T-helper 2 cell treated with Interferon-gamma antibody and Interleukin-4, amounts not matched to agents 100 ng/mL and 5 ng/mL, for 36 hours (primary cell): ENCODE results near the gene ILF2. TPM values are rescaled to one million over a fixed set of nuclear protein-coding genes. Genes with fewer than 3 reads are reported as not detected.
"Not testable (repeated sequence)": the region's sequence is repeated elsewhere in the genome, so short reads cannot be mapped to it uniquely, and the experiment has no call there.

Source experiments
- intact Hi-C: fragments of 100-400 bp; cut with micrococcal nuclease; formaldehyde crosslinking; loops from one replicate; pipeline ENCODE4 v1.15.1; 2023
- total RNA-seq: library from RNA; stranded (reverse); gene quantifications from 2 replicates; pipeline ENCODE4 v1.2.3, GENCODE V29; 2022

ILF2 gene
- total RNA-seq = 225 and 226 TPM in 2 replicates

DNA sequence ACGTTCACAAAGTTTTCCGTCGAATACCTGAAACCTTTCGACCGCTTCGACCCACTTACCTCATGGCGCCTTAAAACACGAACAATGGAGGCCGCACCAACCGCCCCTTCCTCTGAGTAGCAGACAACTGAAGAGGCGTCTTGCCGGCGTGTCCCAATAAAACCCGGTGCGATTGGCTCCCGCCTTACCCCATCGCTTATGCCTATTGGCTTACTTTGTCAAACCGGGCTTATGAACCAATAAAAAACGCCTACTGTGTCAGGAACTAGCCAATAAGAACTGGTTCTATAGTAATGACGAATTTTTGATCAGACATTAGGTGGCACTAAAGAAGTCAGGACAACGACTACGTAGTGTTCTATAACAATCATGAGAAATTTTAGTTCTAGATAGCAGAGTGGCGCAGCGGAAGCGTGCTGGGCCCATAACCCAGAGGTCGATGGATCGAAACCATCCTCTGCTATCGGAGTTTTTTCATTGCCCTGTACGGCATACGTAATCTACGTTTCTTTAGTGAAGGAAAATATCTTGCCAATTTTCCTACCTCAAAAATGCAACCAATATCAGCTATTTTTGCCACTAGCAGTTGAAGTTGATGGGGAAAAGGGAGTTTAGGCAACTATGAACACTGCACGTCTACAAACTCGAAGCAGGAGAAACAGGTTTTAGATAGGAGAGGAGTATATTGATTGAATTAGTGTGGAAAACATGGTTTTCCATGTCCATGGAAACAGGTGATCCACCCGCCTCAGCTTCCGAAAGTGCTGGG is at the start of gene ILF2:
TSS of gene ILF2 (minus strand) at position 135 of the 769 bp plus-strand sequence. CDS start at position 64, 71 bp downstream.
- intact Hi-C loops = loop anchor here (1.0 to 10.0 kb wide), 8 partner anchors 13 to 656 kb away; partner anchors contain the start of genes ATP8B2, CHTOP, CREB3L4 and HAX1

DNA sequence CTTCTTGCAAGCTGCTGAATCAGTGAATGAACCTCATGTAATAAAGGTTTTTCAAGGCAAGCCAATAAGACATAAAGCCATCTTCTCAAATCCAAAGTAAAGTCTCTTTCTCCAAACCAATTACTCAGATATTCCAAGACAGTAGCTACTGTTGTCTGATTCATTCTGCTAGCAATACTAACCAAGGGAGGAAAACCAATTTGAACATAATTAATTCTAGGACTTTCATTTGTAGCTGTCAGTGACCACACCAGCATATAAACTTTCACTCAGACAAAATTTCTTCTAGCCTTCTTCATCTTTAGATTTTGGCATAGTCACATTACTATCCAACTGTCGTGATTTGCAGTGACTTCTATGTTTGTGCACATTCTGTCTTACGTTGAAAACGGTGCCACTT is 46.5 kb upstream of the ILF2 start:
- intact Hi-C loops = no loop called here

- intact Hi-C loops = not testable (repeated sequence)
Observed at GRCh38 chr1:153716211-153716610, 45.4 kb upstream of the ILF2 start.

GRCh38 chr1:153711026-153711425 is 40.2 kb upstream of the ILF2 start:
- intact Hi-C loops = no loop called here

- intact Hi-C loops = no loop called here
Observed at GRCh38 chr1:153705484-153705883, 34.7 kb upstream of the ILF2 start.

- intact Hi-C loops = loop anchor here (1.0 kb wide), 1 partner anchor 21 kb away; no protein-coding TSS in a partner anchor
Observed at GRCh38 chr1:153699768-153700167, 29.0 kb upstream of the ILF2 start.

GRCh38 chr1:153698923-153699714 is 28.3 kb upstream of the ILF2 start:
- intact Hi-C loops = no loop called here

GRCh38 chr1:153698020-153698922 is 27.5 kb upstream of the ILF2 start:
- intact Hi-C loops = no loop called here

DNA sequence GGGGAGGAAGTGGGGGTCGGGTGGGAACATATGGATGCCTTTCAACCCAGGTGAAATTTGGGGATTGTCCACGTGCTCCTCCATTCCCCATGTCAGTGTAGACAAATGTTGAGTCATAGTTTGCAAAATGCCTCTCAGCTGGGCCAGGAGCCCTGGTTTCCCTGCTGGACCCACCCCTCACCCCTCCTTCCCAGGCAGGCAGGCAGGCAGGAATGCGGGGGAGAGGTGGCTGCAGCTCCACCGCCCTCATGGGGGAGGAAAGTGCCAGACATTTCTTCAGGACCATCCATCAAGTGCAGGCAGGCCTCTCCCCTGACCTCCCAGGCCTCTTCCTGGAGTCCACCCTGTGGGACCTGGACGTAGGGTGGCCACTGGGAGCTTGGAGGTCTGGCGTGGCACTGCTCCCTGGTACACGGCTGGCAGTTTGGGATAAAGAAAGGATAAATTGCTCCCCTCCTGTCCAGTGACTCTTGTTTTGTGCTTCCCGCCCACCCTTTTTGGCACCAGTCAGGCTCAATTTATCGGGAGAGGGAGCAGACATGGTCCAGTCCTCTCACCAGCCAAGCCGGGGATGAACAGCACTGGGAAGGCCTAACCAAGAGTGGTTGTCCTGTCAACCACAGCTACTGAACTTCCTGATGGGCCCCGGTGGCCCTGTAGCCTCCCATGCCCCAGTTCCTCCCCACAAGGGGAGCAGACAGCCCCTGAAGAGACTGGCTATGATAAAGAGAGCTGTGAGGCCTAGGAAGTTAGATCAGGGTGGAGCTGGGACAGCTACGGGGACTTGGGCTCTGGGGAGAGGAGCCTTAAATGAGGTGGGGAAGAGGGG is 26.6 kb upstream of the ILF2 start:
- intact Hi-C loops = no loop called here

DNA sequence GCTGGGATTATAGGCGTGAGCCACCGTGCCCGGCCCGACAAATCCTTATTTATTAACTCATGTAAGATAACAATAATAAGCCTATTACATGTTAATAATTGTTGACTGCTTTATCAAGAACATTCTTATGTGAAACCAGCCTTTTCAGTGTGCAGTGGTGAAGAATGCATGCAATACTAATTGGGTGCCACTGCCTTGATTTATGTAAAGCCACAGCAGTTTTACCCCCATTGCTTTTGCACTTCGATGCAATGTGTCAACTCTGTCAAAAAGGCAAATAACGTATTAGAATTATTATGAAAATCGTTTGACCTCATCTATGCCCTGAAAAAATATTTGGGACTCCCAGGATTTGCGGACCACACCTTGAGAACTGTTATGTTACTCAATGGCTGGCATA is 25.9 kb upstream of the ILF2 start:
- intact Hi-C loops = no loop called here

DNA sequence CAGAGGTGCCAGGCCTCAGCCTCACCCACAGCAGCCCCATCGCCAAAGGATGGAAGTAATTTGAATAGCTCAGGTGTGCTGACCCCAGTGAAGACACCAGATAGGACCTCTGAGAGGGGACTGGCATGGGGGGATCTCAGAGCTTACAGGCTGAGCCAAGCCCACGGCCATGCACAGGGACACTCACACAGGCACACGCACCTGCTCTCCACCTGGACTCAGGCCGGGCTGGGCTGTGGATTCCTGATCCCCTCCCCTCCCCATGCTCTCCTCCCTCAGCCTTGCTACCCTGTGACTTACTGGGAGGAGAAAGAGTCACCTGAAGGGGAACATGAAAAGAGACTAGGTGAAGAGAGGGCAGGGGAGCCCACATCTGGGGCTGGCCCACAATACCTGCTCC is 22.7 kb upstream of the ILF2 start:
- intact Hi-C loops = no loop called here

DNA sequence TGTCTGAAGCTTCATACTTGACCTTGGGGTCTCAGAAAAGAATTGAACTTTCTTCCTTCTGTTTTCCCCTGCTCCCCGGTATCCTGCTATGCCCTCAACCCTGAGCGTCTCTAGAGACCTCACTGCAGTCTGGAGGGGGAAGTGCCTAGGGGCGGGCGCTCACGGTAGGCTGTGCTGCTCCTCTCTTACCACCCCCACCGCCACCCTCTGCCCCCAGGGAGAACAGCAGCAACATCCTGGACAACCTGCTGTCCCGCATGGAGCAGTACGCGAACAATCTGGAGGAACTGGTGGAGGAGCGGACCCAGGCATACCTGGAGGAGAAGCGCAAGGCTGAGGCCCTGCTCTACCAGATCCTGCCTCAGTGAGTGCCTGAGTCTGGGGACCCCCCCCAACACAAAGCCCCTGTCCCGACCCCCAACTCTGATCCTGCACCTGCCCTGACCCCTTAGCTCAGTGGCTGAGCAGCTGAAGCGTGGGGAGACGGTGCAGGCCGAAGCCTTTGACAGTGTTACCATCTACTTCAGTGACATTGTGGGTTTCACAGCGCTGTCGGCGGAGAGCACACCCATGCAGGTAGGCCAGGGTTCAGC is 18.0 kb upstream of the ILF2 start:
- intact Hi-C loops = no loop called here

DNA sequence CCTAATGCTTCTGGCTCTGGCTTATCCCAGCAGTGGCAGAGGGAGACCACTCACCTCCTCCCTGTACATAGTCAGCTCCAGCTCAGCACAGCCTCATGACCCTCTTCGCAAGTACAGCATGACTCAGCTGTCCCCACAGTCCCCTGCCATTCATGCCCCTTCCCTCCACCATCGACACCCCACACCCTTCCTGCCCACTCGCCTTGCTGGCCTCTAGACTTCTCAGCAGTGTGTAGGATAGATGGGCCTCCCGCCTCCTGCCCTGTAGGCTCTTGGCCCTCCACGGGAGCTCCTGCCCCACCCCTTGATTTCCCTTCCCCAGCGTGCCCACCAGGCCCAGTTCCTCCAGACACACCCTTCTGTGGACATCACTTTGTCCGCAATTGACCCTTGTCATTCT is 17.5 kb upstream of the ILF2 start:
- intact Hi-C loops = no loop called here

DNA sequence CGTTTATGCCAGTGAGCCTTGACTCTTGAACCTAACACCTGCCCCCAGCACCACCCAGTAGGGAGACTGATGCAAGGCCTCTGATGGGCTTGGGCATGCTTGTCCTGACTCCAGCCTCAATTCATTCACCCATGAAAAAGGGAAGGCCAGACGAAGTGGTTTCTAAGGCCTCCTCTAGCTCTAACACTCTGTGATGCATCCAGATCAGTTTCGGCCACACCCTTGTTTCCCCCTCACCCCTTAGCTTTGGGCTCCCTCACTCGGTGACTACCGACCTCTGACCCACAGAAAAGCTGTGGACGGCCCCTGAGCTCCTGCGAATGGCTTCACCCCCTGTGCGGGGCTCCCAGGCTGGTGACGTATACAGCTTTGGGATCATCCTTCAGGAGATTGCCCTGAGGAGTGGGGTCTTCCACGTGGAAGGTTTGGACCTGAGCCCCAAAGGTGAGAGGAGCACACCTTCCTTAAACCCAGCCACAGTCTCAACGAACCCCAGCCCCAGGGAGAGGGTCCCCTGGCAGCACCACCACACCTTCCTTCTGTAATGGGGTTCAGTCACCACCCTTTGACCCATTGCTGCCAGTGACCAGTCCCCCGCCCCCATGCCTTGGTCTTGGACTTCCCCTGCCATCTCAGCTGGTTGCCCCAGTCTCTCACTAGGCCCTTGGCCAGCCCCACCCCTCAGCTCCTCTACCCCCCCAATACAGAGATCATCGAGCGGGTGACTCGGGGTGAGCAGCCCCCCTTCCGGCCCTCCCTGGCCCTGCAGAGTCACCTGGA is 16.7 kb upstream of the ILF2 start:
- intact Hi-C loops = no loop called here

DNA sequence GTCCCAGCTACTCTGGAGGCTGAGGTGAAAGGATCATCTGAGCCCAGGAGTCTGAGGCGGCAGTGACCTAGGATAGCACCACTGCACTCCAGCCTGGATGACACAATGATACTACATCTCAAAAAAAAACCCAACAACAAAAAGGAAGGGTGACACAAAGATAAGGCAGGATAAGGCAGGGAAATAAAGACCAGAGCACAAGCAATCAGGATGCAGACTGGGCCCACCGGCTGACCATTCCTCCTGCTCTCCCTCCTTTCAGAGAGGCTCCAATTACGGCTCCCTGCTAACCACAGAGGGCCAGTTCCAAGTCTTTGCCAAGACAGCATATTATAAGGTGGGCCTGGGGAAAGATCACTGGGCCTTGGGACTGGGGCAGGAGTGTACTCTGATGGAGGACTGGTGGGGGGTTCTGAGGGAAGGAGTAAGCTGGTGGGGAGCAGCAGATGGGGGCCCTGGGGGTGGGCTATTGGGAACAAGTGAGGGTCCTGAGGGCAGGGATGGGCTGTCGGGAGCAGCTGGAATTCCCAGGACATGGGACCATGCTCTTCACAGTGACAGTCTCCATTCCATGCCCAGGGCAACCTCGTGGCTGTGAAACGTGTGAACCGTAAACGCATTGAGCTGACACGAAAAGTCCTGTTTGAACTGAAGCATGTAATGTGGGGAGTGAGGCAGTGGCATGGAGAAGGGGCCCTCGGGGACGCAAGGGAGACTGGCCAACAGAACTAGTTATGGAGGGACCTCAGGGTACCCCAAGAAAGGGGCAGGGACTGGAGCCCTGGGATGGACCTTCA is 14.9 kb upstream of the ILF2 start:
- intact Hi-C loops = no loop called here

GRCh38 chr1:153684892-153685291 is 14.1 kb upstream of the ILF2 start:
- intact Hi-C loops = no loop called here

GRCh38 chr1:153683854-153684253 is 13.1 kb upstream of the ILF2 start:
- intact Hi-C loops = no loop called here

GRCh38 chr1:153682730-153683129 is 11.9 kb upstream of the ILF2 start:
- intact Hi-C loops = no loop called here

GRCh38 chr1:153680120-153680403 is 9.3 kb upstream of the ILF2 start:
- intact Hi-C loops = no loop called here
